ENCODE measurements around the gene RPS4Y2.

The RPS4Y2 gene

DNA sequence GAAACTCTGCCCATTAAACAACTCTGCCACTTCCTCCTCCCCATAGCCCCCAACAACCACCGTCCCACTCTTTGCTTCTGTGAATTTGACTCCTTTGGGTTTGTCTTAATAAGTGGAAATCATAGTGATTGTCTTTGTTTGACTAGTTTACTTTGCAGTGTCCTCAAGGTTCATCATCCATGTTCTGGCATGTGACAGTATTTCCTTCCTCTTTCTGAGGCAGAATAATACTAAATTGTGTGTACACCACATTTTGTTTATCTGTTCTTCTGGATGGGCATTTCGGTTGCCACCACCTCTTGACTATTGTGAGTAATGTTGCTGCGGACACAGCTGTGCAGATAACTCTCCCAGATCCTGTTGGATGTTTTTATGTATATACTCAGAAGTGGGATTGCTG, 14.8 kb downstream of the RPS4Y2 start:
- no peak overlapping the region for H3K4me3 ChIP-seq (ENCODE audit: low read length)
- H3K9me2 ChIP-seq (replicated peaks; ENCODE audit: control insufficient read depth, low read length), result no peaks in the 10 kb centered on the region
- H3K27ac ChIP-seq (ENCODE audit: low read depth, low read length), result no peak overlapping the region

DNA sequence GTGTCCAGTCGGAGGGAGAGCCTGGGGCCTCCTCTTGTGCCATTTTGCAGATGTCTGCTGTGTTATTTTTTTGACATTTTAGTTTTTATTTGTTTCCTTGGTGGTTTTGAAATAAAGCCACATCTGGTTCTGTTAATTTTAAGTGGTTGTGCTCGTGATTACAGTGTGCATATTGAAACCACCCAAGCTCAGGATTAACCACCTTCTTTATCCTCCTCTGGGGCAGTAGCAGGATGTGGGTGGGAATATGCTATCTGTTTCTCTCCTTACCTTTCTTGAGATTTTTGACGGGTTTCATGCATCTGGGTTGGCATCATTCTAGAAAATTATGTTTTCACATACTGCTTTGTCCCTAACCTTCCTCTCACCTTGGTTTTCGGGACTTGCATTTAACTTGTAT, 20.2 kb downstream of the RPS4Y2 start:
- no peak overlapping the region for H3K4me2 ChIP-seq (ENCODE audit: low read length)
- H3K79me2 ChIP-seq (ENCODE audit: control insufficient read depth, low read length), result no peaks in the 10 kb centered on the region
- TF ChIP-seq, protein P1, sequence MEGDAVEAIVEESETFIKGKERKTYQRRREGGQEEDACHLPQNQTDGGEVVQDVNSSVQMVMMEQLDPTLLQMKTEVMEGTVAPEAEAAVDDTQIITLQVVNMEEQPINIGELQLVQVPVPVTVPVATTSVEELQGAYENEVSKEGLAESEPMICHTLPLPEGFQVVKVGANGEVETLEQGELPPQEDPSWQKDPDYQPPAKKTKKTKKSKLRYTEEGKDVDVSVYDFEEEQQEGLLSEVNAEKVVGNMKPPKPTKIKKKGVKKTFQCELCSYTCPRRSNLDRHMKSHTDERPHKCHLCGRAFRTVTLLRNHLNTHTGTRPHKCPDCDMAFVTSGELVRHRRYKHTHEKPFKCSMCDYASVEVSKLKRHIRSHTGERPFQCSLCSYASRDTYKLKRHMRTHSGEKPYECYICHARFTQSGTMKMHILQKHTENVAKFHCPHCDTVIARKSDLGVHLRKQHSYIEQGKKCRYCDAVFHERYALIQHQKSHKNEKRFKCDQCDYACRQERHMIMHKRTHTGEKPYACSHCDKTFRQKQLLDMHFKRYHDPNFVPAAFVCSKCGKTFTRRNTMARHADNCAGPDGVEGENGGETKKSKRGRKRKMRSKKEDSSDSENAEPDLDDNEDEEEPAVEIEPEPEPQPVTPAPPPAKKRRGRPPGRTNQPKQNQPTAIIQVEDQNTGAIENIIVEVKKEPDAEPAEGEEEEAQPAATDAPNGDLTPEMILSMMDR (IDR thresholded peaks at IDR 0.05; ENCODE audit: low read depth, low read length, poor library complexity, severe bottlenecking), result no peak
- TF ChIP-seq EZH2phosphoT487 (IDR thresholded peaks at IDR 0.05; ENCODE audit: borderline replicate concordance, low read length), result no peak
- no peaks in the 10 kb centered on the region for H4K20me1 ChIP-seq (ENCODE audit: control insufficient read depth, insufficient read depth, low read depth, low read length)
- no peaks in the 10 kb centered on the region for H3F3A ChIP-seq (ENCODE audit: control insufficient read depth, insufficient read depth)
- H3K4me3 ChIP-seq (ENCODE audit: low read length), result no peak overlapping the region
- no peaks in the 10 kb centered on the region for H3K27me3 ChIP-seq (ENCODE audit: control insufficient read depth, low read length)
- H3K27ac ChIP-seq (ENCODE audit: low read depth, low read length), result no peak overlapping the region
- no peaks in the 10 kb centered on the region for H3K9me3 ChIP-seq (ENCODE audit: control insufficient read depth, insufficient read depth, low read length)
- no peaks in the 10 kb centered on the region for H3K9me2 ChIP-seq (replicated peaks; ENCODE audit: control insufficient read depth, low read length)
- H3K4me1 ChIP-seq (ENCODE audit: control insufficient read depth, low read length), result no peaks in the 10 kb centered on the region
- no peaks in the 10 kb centered on the region for H3K36me3 ChIP-seq (ENCODE audit: control insufficient read depth, low read length)

More for the DNA sequence above, 14.8 kb downstream of the RPS4Y2 start:
- H3K79me2 ChIP-seq (ENCODE audit: control insufficient read depth, low read length), result no peaks in the 10 kb centered on the region
- H3K4me2 ChIP-seq (ENCODE audit: low read length), result no peak overlapping the region
- no peaks in the 10 kb centered on the region for H3F3A ChIP-seq (ENCODE audit: control insufficient read depth, insufficient read depth)
- no peaks in the 10 kb centered on the region for H3K9me3 ChIP-seq (ENCODE audit: control insufficient read depth, insufficient read depth, low read length)
- H3K36me3 ChIP-seq (ENCODE audit: control insufficient read depth, low read length), result no peaks in the 10 kb centered on the region
- TF ChIP-seq, protein P1 (IDR thresholded peaks at IDR 0.05; ENCODE audit: low read depth, low read length, poor library complexity, severe bottlenecking), result no peak
- no peak for TF ChIP-seq EZH2phosphoT487 (IDR thresholded peaks at IDR 0.05; ENCODE audit: borderline replicate concordance, low read length)
- H3K27me3 ChIP-seq (ENCODE audit: control insufficient read depth, low read length), result peaks cover 4% of the 10 kb centered on the region; the same call in 1 of the 2 replicates
- no peaks in the 10 kb centered on the region for H3K4me1 ChIP-seq (ENCODE audit: control insufficient read depth, low read length)
- no peaks in the 10 kb centered on the region for H4K20me1 ChIP-seq (ENCODE audit: control insufficient read depth, insufficient read depth, low read depth, low read length)

DNA sequence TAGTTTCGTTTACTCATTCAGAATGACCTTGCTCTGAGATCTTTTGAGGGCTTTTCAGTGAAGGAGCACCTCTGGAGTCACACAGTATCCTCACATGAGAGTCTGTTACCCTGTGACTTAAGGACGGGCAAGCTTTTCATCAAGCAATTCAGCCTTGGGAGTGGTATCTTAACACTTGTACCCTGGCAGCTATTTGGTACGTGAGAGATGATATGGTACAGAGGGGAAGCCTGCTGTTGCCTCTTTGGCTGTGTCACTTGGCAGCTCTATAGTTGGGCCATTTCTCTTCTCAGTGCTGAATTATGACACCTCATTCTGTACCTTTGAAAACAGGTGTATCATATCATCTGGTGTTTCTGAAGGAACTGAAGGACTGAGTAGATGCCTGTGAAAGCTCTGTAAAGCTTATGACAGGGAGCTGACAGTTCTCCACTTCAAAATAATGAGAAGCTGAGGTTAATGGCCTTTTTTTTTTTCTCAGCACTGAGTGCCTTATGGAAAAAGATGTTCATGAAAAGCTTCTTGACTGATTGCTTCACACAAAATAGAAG, 24.3 kb downstream of the RPS4Y2 start:
- Histone ChIP-seq H4K20me1 (ENCODE audit: control insufficient read depth, insufficient read depth, low read depth, low read length) (no peaks in the 10 kb centered on the region), H3K79me2 (ENCODE audit: control insufficient read depth, low read length) (no peaks in the 10 kb centered on the region), H3K9me2 (replicated peaks; ENCODE audit: control insufficient read depth, low read length) (no peaks in the 10 kb centered on the region), H3K36me3 (ENCODE audit: control insufficient read depth, low read length) (no peaks in the 10 kb centered on the region), H3K27me3 (ENCODE audit: control insufficient read depth, low read length) (no peaks in the 10 kb centered on the region), H3F3A (ENCODE audit: control insufficient read depth, insufficient read depth) (no peaks in the 10 kb centered on the region), H3K4me1 (ENCODE audit: control insufficient read depth, low read length) (no peaks in the 10 kb centered on the region), H3K4me2 (ENCODE audit: low read length) (no peak overlapping the region), H3K4me3 (ENCODE audit: low read length) (no peak overlapping the region), H3K9me3 (ENCODE audit: control insufficient read depth, insufficient read depth, low read length) (no peaks in the 10 kb centered on the region), H3K27ac (ENCODE audit: low read depth, low read length) (no peak overlapping the region)
- TF ChIP-seq, protein P1 (IDR thresholded peaks at IDR 0.05; ENCODE audit: low read depth, low read length, poor library complexity, severe bottlenecking), result no peak
- TF ChIP-seq EZH2phosphoT487 (IDR thresholded peaks at IDR 0.05; ENCODE audit: borderline replicate concordance, low read length), result no peak
